COR-L47 (cell line): Measurements from ENCODE around the gene ESF1.
"Not testable (repeated sequence)": the region's sequence is repeated elsewhere in the genome, so short reads cannot be mapped to it uniquely, and the experiment has no call there.

ENCODE experiments used
- DNase-seq: peaks from one replicate; lab custom pipeline; 2025; lab: John Stamatoyannopoulos, UW

The ESF1 gene

GRCh38 chr20:13739731-13740649 lies 44.7 kb downstream of the ESF1 start:
- DNase-seq = no peak

DNA sequence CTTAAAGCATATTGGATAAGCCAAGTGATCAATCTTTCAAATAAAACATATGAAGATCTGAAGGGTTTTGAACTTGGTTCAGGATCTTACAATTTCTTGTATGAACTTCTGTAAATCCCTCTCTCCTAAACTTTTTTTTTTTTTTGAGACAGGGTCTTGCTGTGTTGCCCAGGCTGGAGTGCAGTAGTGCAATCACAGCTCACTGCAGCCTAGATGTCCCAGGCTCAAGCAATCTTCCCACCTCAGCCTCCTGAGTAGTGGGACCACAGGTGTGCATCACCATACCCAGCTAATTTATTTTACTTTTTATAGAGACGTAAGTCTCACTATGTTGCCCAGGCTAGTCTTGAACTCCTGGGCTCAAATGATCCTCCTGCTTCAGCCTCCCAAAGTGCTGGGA lies 46.5 kb downstream of the ESF1 start:
- DNase-seq = not testable (repeated sequence)

DNA sequence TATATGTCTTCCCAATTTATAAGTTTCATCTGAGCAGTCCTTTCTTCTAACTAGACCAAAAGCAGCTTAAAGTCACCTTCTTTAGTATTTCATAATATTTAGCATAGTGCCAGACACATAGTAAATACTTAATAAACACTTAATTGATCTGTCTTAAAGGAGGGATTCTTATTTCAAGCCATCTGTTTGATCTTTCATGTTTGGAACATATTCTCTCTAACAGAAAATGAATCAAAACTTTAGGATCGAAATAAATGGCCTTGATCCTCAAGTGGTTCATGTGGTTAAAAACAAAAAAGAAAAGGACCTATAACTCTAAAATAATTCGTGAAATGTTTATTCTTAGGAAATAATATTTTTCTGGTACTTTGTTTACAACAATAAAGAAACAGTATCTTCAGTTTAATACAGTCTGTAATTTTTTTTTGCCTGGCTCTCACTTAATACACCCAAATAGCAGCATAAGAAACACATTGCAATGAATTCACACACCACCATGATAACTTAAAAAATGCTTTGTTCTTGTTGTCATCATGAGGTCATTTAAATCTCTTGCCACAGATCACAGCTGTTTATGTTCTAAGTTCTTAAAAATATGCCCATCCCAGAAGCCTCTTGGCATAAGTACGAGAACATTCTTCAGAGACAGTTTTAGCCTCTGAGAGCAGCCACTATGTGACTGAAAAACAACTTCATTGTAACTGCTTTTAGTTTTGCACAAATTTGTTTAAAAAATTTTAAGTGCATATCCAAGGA lies 48.1 kb downstream of the ESF1 start:
- DNase-seq = no peak

GRCh38 chr20:13735826-13736225 lies 48.9 kb downstream of the ESF1 start:
- DNase-seq = no peak

- no peak for DNase-seq
Observed at GRCh38 chr20:13723011-13723410, 61.7 kb downstream of the ESF1 start.

GRCh38 chr20:13718171-13718570 lies 66.5 kb downstream of the ESF1 start:
- DNase-seq = no peak

DNA sequence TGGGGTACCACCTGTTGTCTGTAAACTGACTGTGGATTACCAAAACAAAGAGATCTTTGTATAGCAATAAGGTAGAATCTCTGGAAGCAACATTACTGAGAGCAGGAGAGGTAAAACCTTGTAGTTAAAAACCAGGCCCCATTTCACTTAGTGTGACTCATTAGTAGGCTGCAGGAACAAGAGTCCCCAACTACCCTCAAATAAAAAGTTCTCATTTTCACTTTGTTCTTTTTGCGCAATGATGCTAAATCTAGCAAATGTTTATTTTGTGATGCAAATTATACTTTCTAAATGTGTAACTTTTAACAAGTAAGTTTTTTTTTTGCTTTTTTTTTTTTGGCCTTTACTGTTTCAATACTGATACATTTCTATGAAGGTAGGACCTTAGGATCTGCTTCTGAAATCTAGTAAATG lies 67.1 kb downstream of the ESF1 start:
- no peak for DNase-seq

DNA sequence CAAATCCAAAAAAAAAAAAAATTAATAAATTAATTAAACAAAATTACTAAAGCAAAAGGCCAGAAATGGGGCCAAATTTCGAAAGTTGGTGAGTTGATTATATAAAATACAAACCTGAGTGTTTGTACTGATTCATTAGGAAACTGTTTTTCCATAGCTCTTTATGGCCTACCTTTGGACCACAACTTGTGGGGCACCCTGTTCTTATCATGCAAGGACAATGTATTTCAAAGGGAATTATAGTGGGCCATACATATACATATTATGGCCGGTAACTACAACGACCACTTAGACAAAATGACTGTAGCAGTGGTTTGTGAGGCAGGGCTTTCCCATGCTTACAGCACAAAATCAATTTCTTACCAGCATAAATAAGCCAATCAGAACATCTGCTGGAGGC lies 69.5 kb downstream of the ESF1 start:
- DNase-seq = no peak

DNA sequence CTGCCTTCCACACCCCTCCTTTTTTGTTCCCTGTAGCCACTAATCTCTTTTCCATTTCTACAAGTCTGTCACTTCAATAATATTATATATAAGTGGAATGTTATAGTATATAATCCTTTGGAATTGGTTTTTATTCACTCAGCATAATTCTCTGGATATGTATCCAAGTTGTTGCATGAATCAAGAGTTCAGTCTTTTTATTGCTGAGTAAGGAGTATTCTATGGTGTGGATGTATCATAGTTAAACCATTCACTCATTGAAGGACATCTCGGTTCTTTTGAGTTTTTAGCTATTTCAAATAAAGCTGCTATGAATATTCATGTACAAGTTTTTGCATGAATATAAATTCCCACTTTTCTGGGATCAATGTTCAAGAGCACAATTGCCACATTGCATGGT lies 76.5 kb downstream of the ESF1 start:
- no peak for DNase-seq

GRCh38 chr20:13703265-13703664 lies 81.5 kb downstream of the ESF1 start:
- no peak for DNase-seq

DNA sequence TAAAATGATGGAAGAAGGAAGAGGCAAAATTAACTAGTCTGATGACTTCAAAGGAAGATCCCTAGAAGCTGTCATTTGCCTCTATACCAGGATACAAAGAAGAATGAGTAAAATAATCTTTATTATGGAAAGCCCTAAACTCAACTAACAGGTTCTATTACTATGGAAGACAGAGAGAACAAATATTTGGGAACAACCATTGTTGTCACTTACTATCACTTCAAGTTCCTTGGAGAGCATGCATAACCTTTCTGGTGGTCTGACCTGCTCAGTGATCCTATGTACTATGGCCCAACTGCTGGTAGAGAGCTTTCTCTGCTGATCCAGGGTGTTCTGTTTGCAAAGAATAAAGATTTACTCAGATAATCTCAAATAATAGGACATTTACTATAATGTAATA lies 83.2 kb downstream of the ESF1 start:
- DNase-seq = no peak

GRCh38 chr20:13700761-13701160 lies 84.0 kb downstream of the ESF1 start:
- no peak for DNase-seq

DNA sequence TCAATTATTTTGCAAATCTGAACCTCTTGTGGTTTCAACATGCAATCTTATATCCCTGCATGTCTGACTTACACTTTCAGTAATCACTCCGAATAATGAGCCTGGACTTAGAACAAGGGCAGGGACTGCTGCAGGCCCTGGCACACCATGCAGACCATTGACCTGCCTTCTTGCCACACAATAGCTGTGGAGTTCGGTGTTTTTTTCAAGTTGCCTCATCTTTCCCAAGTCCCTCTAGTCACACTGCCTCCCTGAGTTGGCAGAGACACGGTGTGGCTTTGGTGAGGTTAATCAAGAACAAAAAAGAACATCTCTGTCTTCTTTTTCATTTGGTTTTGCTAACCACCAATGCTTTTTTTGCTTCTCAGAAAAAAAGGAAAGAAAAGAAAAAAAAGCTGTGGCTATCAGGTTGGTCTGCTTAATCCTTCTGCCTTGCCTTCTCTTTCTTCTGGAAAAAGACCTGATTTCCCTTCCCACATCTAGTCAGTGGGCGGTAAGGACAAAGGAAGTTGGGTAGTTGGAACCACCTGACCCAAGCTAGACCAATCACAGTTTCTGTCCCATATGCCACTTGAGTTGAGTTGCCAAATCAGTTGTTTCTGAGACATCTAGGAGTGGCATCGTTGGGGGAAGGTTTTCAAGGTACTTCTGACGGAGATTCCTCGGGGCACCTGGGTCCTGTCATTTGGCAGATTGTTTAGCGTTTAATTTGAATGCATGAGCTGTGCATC lies 90.1 kb downstream of the ESF1 start:
- no peak for DNase-seq

- no peak for DNase-seq
Observed at GRCh38 chr20:13692802-13693736, 91.7 kb downstream of the ESF1 start.

- no peak for DNase-seq
Observed at GRCh38 chr20:13690943-13691342, 93.8 kb downstream of the ESF1 start.

- no peak for DNase-seq
Observed at GRCh38 chr20:13687815-13688214, 96.9 kb downstream of the ESF1 start.

DNA sequence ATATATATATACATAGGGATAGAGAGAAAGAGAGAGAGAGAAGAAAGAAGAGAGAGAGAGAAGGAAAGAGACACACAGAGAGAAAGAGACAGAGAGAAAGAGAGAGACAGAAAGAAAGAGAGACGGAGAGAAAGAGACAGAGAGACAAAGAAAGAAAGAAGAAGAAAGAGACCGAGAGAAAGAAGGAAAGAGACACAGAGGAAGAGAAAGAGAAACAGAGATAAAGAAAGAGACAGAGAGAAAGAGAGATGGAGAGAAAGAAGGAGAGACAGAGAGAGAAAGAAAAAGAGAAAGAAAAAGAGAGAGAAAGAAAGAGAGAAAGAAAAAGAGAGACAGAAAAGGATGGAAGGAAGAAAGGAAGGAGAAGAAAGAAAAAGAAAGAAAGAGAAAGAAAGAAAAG lies 99.1 kb downstream of the ESF1 start:
- no peak for DNase-seq

DNA sequence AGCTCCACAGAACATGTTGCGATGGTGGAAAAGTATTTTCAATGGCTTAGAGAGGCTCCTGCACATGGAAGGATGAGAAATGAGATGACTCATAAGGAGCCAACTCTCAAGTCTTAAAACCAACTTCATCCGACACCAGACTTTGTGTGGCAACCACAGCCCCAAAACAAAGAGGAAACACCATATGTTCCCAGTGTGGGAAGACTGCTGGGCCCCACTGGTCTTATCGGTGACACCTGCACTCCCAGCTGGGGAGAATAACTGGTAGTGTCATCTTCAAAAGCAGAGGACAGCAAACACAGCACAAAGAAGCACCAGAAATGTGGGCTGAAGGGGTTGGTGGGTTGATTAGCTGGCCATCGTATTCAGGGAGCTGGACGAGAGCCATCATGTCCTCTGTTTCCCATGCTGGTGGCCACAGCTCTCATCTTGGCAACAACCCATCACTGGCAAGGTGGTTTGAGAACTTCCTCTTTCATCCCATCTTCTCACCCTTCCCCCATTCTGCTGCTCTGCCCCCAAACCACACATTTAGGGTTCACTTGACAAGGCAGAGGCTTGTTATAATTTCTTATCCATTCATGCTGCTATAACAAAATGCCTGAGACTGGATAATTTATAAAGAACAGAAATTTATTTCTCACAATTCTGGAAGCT lies 100.0 kb downstream of the ESF1 start:
- DNase-seq = no peak

GRCh38 chr20:13683833-13684232 lies 100.9 kb downstream of the ESF1 start:
- no peak for DNase-seq

GRCh38 chr20:13681248-13682125 lies 103.2 kb downstream of the ESF1 start:
- no peak for DNase-seq
